Stimulated activated CD4-positive, alpha-beta T cell treated with anti-CD3 and anti-CD28 coated beads, TNF-alpha, amount 100 ng/mL, for 48 hours (primary cell): ENCODE data around the gene SHLD2.
A peak's percentile ranks its signal among the peaks of the same experiment; 100 is the strongest.
"Not testable (repeated sequence)": the region's sequence is repeated elsewhere in the genome, so short reads cannot be mapped to it uniquely, and the experiment has no call there.

Source experiments
- DNase-seq, 3 donors: peaks; one replicate each; pipeline ENCODE4 v3.0.0-alpha.2; 2020; ENCODE audit warnings: low read depth in 3 of 3

The SHLD2 gene

GRCh38 chr10:87094373-87095235, at the start of gene SHLD2, which contains the start of gene GLUD1:
SHLD2 (plus strand) TSS chr10:87095206; CDS start chr10:87151355, 56,149 bp downstream.
GLUD1 (minus strand) TSS chr10:87094843; CDS start chr10:87094769, 74 bp downstream.
- DNase-seq = peak; percentile 79 to 87 (median 81)

- no peak for DNase-seq
Measured at GRCh38 chr10:87045434-87045938, 49.5 kb upstream of the SHLD2 start.

- DNase-seq = no peak
Measured at GRCh38 chr10:87053111-87053510, 41.9 kb upstream of the SHLD2 start.

GRCh38 chr10:87053577-87054181, 41.3 kb upstream of the SHLD2 start:
- DNase-seq = no peak

GRCh38 chr10:87054373-87055295, 40.4 kb upstream of the SHLD2 start:
- peak in 1 of 3 donors; percentile 2 for DNase-seq

- no peak for DNase-seq
Measured at GRCh38 chr10:87058171-87058570, 36.8 kb upstream of the SHLD2 start.

GRCh38 chr10:87059401-87059800, 35.6 kb upstream of the SHLD2 start:
- no peak for DNase-seq

- no peak for DNase-seq
Measured at GRCh38 chr10:87060280-87060928, 34.6 kb upstream of the SHLD2 start.

GRCh38 chr10:87064651-87065050, 30.4 kb upstream of the SHLD2 start:
- no peak for DNase-seq

- no peak for DNase-seq
Measured at GRCh38 chr10:87066178-87066577, 28.8 kb upstream of the SHLD2 start.

- DNase-seq = no peak
Measured at GRCh38 chr10:87066865-87067264, 28.1 kb upstream of the SHLD2 start.

- DNase-seq = no peak
Measured at GRCh38 chr10:87068281-87068680, 26.7 kb upstream of the SHLD2 start.

GRCh38 chr10:87072449-87072848, 22.6 kb upstream of the SHLD2 start:
- DNase-seq = no peak

- not testable (repeated sequence) for DNase-seq
Measured at GRCh38 chr10:87076421-87076820, 18.6 kb upstream of the SHLD2 start.

- DNase-seq = no peak
Measured at GRCh38 chr10:87079106-87079836, 15.7 kb upstream of the SHLD2 start.

GRCh38 chr10:87080621-87081020, 14.4 kb upstream of the SHLD2 start:
- DNase-seq = not testable (repeated sequence)

- DNase-seq = not testable (repeated sequence)
Measured at GRCh38 chr10:87081574-87081973, 13.4 kb upstream of the SHLD2 start.

- DNase-seq = not testable (repeated sequence)
Measured at GRCh38 chr10:87082219-87082618, 12.8 kb upstream of the SHLD2 start.

- DNase-seq = not testable (repeated sequence)
Measured at GRCh38 chr10:87083576-87084290, 11.3 kb upstream of the SHLD2 start.

- not testable (repeated sequence) for DNase-seq
Measured at GRCh38 chr10:87084291-87084782, 10.7 kb upstream of the SHLD2 start.
